PC-9 (cell line): ENCODE results near the gene PKD2L2. TPM values are rescaled to one million over a fixed set of nuclear protein-coding genes. Genes with fewer than 3 reads are reported as not detected.

Experiments
- Bru-seq: library from RNA; stranded (reverse); fragments of 400-500 nt; gene quantifications from one replicate; lab custom pipeline; 2021; lab: Mats Ljungman, UMichigan
- BruChase-seq, 2 experiments: library from RNA; stranded (reverse); fragments of 400-500 nt; gene quantifications; one replicate each; lab custom pipeline; 2021; lab: Mats Ljungman, UMichigan
- BruUV-seq: library from RNA; stranded (reverse); fragments of 400-500 nt; replicated peaks from 2 replicates; lab custom pipeline; 2021; lab: Mats Ljungman, UMichigan
- CTCF ChIA-PET: fragments of 300-600 bp; sonication (Branson Sonifier 250); formaldehyde crosslinking; loops from one replicate; lab custom pipeline; 2022; ENCODE audit warnings: antibody characterized with exemption; lab: Charles Lee
- POLR2A ChIA-PET: fragments of 300-600 bp; sonication (Branson Sonifier 250); formaldehyde crosslinking; loops from one replicate; lab custom pipeline; 2022; ENCODE audit warnings: antibody characterized with exemption; ENCODE audit not compliant: unreplicated experiment; lab: Charles Lee
- DNase-seq, 2 experiments: peaks; one replicate each; pipeline versions ENCODE4 v3.0.0 to v3.0.0-alpha.2; 2015 to 2022; ENCODE audit warnings: mixed read lengths in 1 of 2
- H2AFZ ChIP-seq: fragments of 200-600 bp; sonication (generic); 2 replicates; pipeline ENCODE4 v1.8.1; 2017; ENCODE audit warnings: antibody characterized with exemption
- H3F3A ChIP-seq: fragments of 200-600 bp; sonication (generic); 2 replicates; pipeline ENCODE4 v1.8.1; 2017; ENCODE audit warnings: antibody characterized with exemption, mild to moderate bottlenecking, low read depth; ENCODE audit not compliant: insufficient read depth
- H3K27ac ChIP-seq: fragments of 200-600 bp; sonication (generic); 2 replicates; pipeline ENCODE4 v1.6.1; 2016; ENCODE audit warnings: mixed run types
- H3K27me3 ChIP-seq: fragments of 200-600 bp; sonication (generic); 2 replicates; pipeline ENCODE4 v1.6.1; 2016; ENCODE audit warnings: low read depth, mixed run types; ENCODE audit not compliant: insufficient read depth
- H3K36me3 ChIP-seq: fragments of 200-600 bp; sonication (generic); 2 replicates; pipeline ENCODE4 v1.6.1; 2016; ENCODE audit warnings: low read depth, mixed run types
- H3K4me1 ChIP-seq: fragments of 200-600 bp; sonication (generic); replicated peaks from 2 replicates; pipeline ENCODE4 v1.6.1; 2016; ENCODE audit warnings: mixed run types; ENCODE audit not compliant: insufficient read depth
- H3K4me2 ChIP-seq: fragments of 200-600 bp; sonication (generic); 2 replicates; pipeline ENCODE4 v1.6.1; 2017; ENCODE audit warnings: mixed run types
- H3K4me3 ChIP-seq: fragments of 200-600 bp; sonication (generic); 2 replicates; pipeline ENCODE4 v1.6.1; 2016; ENCODE audit warnings: mixed run types
- H3K79me2 ChIP-seq: fragments of 200-600 bp; sonication (generic); 2 replicates; pipeline ENCODE4 v1.6.1; 2017; ENCODE audit warnings: low read depth, mixed run types
- H3K9me2 ChIP-seq: fragments of 200-600 bp; sonication (generic); 2 replicates; pipeline ENCODE4 v1.8.1; 2017; ENCODE audit warnings: mild to moderate bottlenecking; ENCODE audit not compliant: insufficient read depth
- H3K9me3 ChIP-seq: fragments of 200-600 bp; sonication (generic); 2 replicates; pipeline ENCODE4 v1.8.1; 2016; ENCODE audit warnings: low read depth; ENCODE audit not compliant: insufficient read depth
- H4K20me1 ChIP-seq: fragments of 200-600 bp; sonication (generic); 2 replicates; pipeline ENCODE4 v1.8.1; 2017; ENCODE audit not compliant: insufficient read depth
- CTCF ChIP-seq: fragments of 200-600 bp; sonication (generic); conservative IDR thresholded peaks from 2 replicates; pipeline ENCODE4 v1.6.1; 2017; ENCODE audit warnings: mixed run types, antibody characterized with exemption, mild to moderate bottlenecking, moderate library complexity
- EZH2 ChIP-seq: fragments of 200-600 bp; sonication (generic); IDR thresholded peaks from 2 replicates; pipeline ENCODE4 v1.8.0; 2017; ENCODE audit warnings: antibody characterized with exemption, low read depth
- intact Hi-C: fragments of 100-400 bp; cut with micrococcal nuclease; formaldehyde crosslinking; loops from one replicate; pipeline ENCODE4 v1.10.0; 2022; ENCODE audit not compliant: unreplicated experiment
- long read RNA-seq: library from polyadenylated mRNA; stranded (forward); transcript quantifications from one replicate; pipeline ENCODE4 v2.0.0, GENCODE V29; 2022
- total RNA-seq: library from RNA; stranded (reverse); gene quantifications from 2 replicates; pipeline ENCODE4 v1.2.3, GENCODE V29; 2021

Gene PKD2L2
- 0.46 and 0.50 TPM in 2 replicates for total RNA-seq
- percentile 18 among the genes with signal in this experiment for Bru-seq, nascent RNA
- percentile 16 among the genes with signal in this experiment for BruChase-seq, experiment 1, labeled RNA remaining after a 2-hour chase
- percentile 10 among the genes with signal in this experiment for BruChase-seq, experiment 2, labeled RNA remaining after a 6-hour chase
- long read RNA-seq, partial matches to known transcripts: 0 of 1 reads
- long read RNA-seq, other reads (novel, unspliced or antisense): 1 of 1 reads

DNA sequence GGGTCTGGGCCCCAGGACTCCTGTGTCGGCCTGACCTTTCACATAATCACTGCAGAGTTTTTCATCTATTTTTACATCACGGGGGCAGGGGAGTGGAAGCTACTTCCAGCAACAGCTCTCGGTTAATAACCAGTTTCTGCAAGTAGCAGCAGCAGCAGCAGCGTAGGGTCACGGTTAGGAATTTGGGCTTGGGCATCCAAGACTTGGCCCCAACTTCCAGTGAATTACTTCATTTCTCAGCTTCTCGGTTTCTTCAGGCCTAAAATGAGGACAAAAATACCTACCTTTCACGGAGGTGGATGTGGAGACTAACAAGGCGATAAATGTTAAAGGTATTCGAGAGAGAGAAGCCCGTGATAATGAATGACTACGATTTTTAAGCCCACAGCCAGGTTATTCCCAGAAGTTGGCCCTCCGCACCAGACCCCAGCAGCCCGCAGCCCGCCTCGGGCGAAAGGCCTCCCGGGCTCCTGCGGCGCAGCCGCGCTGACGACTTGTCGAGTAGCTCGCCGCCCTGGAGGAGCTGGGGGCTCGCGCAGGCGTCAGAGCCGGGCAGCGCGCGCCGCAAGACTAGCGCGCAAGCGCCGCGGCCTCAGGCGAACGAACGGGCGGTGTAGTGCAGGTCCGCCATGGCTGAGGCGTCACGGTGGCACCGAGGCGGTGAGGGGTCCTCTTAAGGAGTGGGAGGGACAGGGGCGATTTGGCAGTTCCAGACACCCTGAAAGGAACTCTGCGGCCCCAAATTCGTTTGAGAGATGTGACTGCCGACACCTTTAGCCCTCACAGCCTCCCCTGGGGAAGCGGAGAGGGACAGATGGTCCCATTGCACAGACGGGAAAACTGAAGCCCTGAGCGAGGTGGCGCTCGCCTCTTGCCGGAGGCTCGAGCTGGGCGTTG, at the start of gene PKD2L2:
TSS of gene PKD2L2 (plus strand) at position 595 of the 897 bp plus-strand sequence. CDS start at position 630, 35 bp downstream.
- H3K9me2 ChIP-seq: no peaks in the 10 kb centered on the region
- no peaks in the 10 kb centered on the region for H3K27me3 ChIP-seq
- CTCF ChIA-PET: interaction anchor here (0.6 to 2.3 kb wide), 2 partner anchors 110 to 1739 kb away, joined by 3 to 9 read pairs; no protein-coding TSS in a partner anchor
- H4K20me1 ChIP-seq: no peaks in the 10 kb centered on the region
- DNase-seq: peak; percentile 75 to 87
- peak within 1 kb of the TSS; percentile 88 for H3K4me2 ChIP-seq
- intact Hi-C loops: loop anchor here (2.0 to 10.0 kb wide), 2 partner anchors 56 to 104 kb away; no protein-coding TSS in a partner anchor
- H3K79me2 ChIP-seq: 0 out of 2 replicates have a peak, but pooled peaks cover 4% of the 10 kb centered on the region
- H3K4me1 ChIP-seq: peaks cover 29% of the 10 kb centered on the region
- no peaks in the 10 kb centered on the region; the same call in 1 of the 2 replicates for H3F3A ChIP-seq
- peak within 1 kb of the TSS; percentile 99 for H2AFZ ChIP-seq
- no peaks in the 10 kb centered on the region for H3K9me3 ChIP-seq
- TF ChIP-seq CTCF (no peak), EZH2 (no peak)
- H3K4me3 ChIP-seq: peak within 1 kb of the TSS; percentile 67
- H3K27ac ChIP-seq: peak within 1 kb of the TSS; percentile 63
- POLR2A ChIA-PET: interaction anchor here (0.5 to 1.0 kb wide), 8 partner anchors 12 to 1183 kb away, joined by 3 to 9 read pairs (median 4); no protein-coding TSS in a partner anchor
- H3K36me3 ChIP-seq: no peaks in the 10 kb centered on the region
- BruUV-seq: TSS peak; percentile 89

GRCh38 chr5:137842296-137842695, 47.0 kb upstream of the PKD2L2 start:
- H3K4me2 ChIP-seq: no peak overlapping the region
- no peaks in the 10 kb centered on the region for H3K27me3 ChIP-seq
- no peaks in the 10 kb centered on the region for H3F3A ChIP-seq
- POLR2A ChIA-PET: interaction anchor here (0.7 kb wide), 1 partner anchor 350 kb away, joined by 19 read pairs; no protein-coding TSS in a partner anchor
- H2AFZ ChIP-seq: no peak overlapping the region
- H4K20me1 ChIP-seq: no peaks in the 10 kb centered on the region
- no peak for TF ChIP-seq CTCF
- no peak for TF ChIP-seq EZH2
- H3K9me3 ChIP-seq: no peaks in the 10 kb centered on the region
- H3K4me3 ChIP-seq: no peak overlapping the region
- BruUV-seq: no TSS peak
- H3K27ac ChIP-seq: no peak overlapping the region
- CTCF ChIA-PET: no interaction called here
- intact Hi-C loops: no loop called here
- H3K79me2 ChIP-seq: no peaks in the 10 kb centered on the region
- DNase-seq: no peak
- no peaks in the 10 kb centered on the region for H3K36me3 ChIP-seq
- no peaks in the 10 kb centered on the region for H3K4me1 ChIP-seq
- no peaks in the 10 kb centered on the region for H3K9me2 ChIP-seq

DNA sequence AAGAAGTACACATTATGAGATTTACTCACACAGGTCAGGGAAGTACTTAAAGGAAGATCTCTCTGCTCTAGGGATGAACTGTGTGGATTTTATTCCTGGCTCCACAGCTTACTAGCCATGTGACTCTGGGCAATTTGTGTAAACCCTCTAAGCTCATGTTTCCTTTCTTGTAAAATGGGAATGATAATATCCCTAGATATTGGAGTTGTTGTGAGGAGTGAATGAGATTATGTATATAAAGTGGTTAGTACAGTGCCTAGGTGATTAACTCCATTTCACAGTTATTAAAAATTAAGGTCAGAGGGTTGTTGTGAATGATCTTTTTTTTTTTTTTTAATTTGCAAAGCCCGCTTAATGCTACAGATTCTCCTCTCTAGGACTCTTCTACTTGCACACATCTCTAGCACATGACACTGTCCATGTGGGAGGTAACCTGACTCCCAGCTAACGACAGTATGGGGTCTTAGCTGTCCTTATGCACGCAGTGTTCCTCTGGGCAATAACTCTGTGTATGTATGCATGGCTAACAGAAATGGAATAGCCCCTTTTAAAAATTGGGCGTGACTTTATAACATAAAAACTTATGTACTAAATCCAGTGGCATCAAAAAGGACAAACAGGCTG, 45.5 kb upstream of the PKD2L2 start:
- H3K36me3 ChIP-seq: no peaks in the 10 kb centered on the region
- no peak overlapping the region for H3K4me3 ChIP-seq
- no peak overlapping the region for H3K4me2 ChIP-seq
- no peak overlapping the region for H2AFZ ChIP-seq
- H3K4me1 ChIP-seq: no peaks in the 10 kb centered on the region
- no peaks in the 10 kb centered on the region for H3K9me2 ChIP-seq
- no TSS peak for BruUV-seq
- intact Hi-C loops: no loop called here
- H3F3A ChIP-seq: no peaks in the 10 kb centered on the region
- no peaks in the 10 kb centered on the region for H3K9me3 ChIP-seq
- TF ChIP-seq CTCF (no peak), EZH2 (no peak)
- no peaks in the 10 kb centered on the region for H4K20me1 ChIP-seq
- no peak for DNase-seq
- no peaks in the 10 kb centered on the region for H3K27me3 ChIP-seq
- H3K27ac ChIP-seq: no peak overlapping the region
- H3K79me2 ChIP-seq: no peaks in the 10 kb centered on the region
- POLR2A ChIA-PET: no interaction called here
- CTCF ChIA-PET: no interaction called here
